K562 (cell line): ENCODE measurements around the gene ATP6V1F. TPM values are rescaled to one million over a fixed set of nuclear protein-coding genes. Genes with fewer than 3 reads are reported as not detected.
A peak's percentile ranks its signal among the peaks of the same experiment; 100 is the strongest.

ENCODE experiments used
- ATAC-seq: fragments of 200-7000 bp; cut with Tn5 transposase; 3 replicates; pipeline ENCODE4 v1.9.1; 2020; ENCODE audit warnings: moderate library complexity
- BruUV-seq: library from RNA; stranded (reverse); fragments of 400-500 nt; replicated peaks from 2 replicates; lab custom pipeline; 2021; lab: Mats Ljungman, UMichigan
- CTCF ChIA-PET: fragments of 300-600 bp; formaldehyde crosslinking; extraction: SDS; loops from one replicate; lab custom pipeline; 2021; ENCODE audit warnings: low intra/inter-chr PET ratio; lab: Yijun Ruan, JAX
- POLR2A ChIA-PET: fragments of 300-600, 350-650 bp; sonication (Branson Sonifier 250); formaldehyde crosslinking; extraction: SDS; loops from one replicate; lab custom pipeline; 2021; ENCODE audit warnings: antibody characterized with exemption, inconsistent platforms; lab: Yijun Ruan, JAX
- DNase-seq, 4 experiments: peaks; one replicate each; pipeline versions ENCODE4 v3.0.0 to v3.0.0-alpha.2; 2011 to 2018; ENCODE audit warnings: low spot score in 3 of 4, mixed read lengths in 3 of 4; ENCODE audit errors: extremely low read depth in 1 of 4
- FAIRE-seq: peaks from 2 replicates; lab custom pipeline; 2011; peaks lifted over from hg19 to GRCh38; lab: Jason Lieb, UNC
- H2AFZ ChIP-seq: 2 replicates; pipeline ENCODE4 v1.6.0; 2011; ENCODE audit warnings: low read depth, low read length, control low read depth, inconsistent platforms
- H3K27ac ChIP-seq: fragments of 200-600 bp; 3 replicates; pipeline ENCODE4 v1.8.0; 2011; ENCODE audit warnings: low read depth, mild to moderate bottlenecking, control low read depth, inconsistent platforms, low read length, moderate library complexity, mixed read lengths; ENCODE audit errors: extremely low read depth
- H3K27me3 ChIP-seq, 2 experiments: fragments of 300-600 bp in 1 of 2; 2 replicates in 1 of 2; 3 replicates in 1 of 2; pipeline versions ENCODE4 v1.6.0 to v1.8.0; 2011; ENCODE audit warnings: inconsistent platforms in 2 of 2, low read length in 2 of 2, mild to moderate bottlenecking in 1 of 2, mixed read lengths in 1 of 2, moderate library complexity in 1 of 2; ENCODE audit not compliant: control insufficient read depth in 2 of 2, insufficient read depth in 2 of 2
- H3K36me3 ChIP-seq: fragments of 300-600 bp; 3 replicates; pipeline ENCODE4 v1.8.0; 2011; ENCODE audit warnings: mild to moderate bottlenecking, low read length, inconsistent platforms; ENCODE audit not compliant: control insufficient read depth, insufficient read depth
- H3K4me1 ChIP-seq, 2 experiments: fragments of 200-600 bp in 1 of 2; replicated peaks in 1 of 2; 2 replicates in 1 of 2; 3 replicates in 1 of 2; pipeline versions ENCODE4 v1.5.1 to v1.8.0; 2011; ENCODE audit warnings: inconsistent platforms in 2 of 2, low read length in 2 of 2, mild to moderate bottlenecking in 1 of 2, mixed read lengths in 1 of 2, moderate library complexity in 1 of 2; ENCODE audit not compliant: control insufficient read depth in 2 of 2, insufficient read depth in 2 of 2
- H3K4me2 ChIP-seq: 2 replicates; pipeline ENCODE4 v1.6.1; 2011; ENCODE audit warnings: low read length, control low read depth, inconsistent platforms, mixed read lengths; ENCODE audit not compliant: insufficient read depth
- H3K4me3 ChIP-seq: fragments of 200-600 bp; sonication (generic), shearing (Covaris generic); 2 replicates; pipeline ENCODE4 v1.5.1; 2016; ENCODE audit warnings: control low read depth, inconsistent platforms
- H3K79me2 ChIP-seq: fragments of 200-600 bp; 3 replicates; pipeline ENCODE4 v1.8.0; 2011; ENCODE audit warnings: low read length, inconsistent platforms; ENCODE audit not compliant: control insufficient read depth, insufficient read depth
- H3K9ac ChIP-seq, 2 experiments: 2 replicates each; pipeline versions ENCODE4 v1.6.0 to v1.6.1; 2011; ENCODE audit warnings: low read depth in 2 of 2, low read length in 2 of 2, control low read depth in 1 of 2, inconsistent platforms in 1 of 2, mild to moderate bottlenecking in 1 of 2, mixed read lengths in 1 of 2; ENCODE audit not compliant: insufficient read depth in 1 of 2
- H3K9me1 ChIP-seq: one replicate; pipeline ENCODE4 v1.6.0; 2011; ENCODE audit warnings: inconsistent platforms, mild to moderate bottlenecking, low read length, moderate library complexity; ENCODE audit not compliant: control insufficient read depth, insufficient read depth
- H3K9me3 ChIP-seq: replicated peaks from 2 replicates; pipeline ENCODE4 v1.5.1; 2011; ENCODE audit warnings: low read depth, low read length, inconsistent platforms; ENCODE audit not compliant: control insufficient read depth, insufficient read depth
- H4K20me1 ChIP-seq: replicated peaks from 2 replicates; pipeline ENCODE4 v1.6.1; 2011; ENCODE audit warnings: low read length, inconsistent platforms, mixed read lengths; ENCODE audit not compliant: control insufficient read depth, insufficient read depth
- FOSL1 ChIP-seq: fragments of 200-800 bp; sonication (Bioruptor generic); conservative IDR thresholded peaks from 2 replicates; pipeline ENCODE4 v1.6.1; 2016; ENCODE audit warnings: missing genetic modification characterization, missing compliant biosample characterization
- POLR2G ChIP-seq: fragments of 200-400 bp; formaldehyde crosslinking; IDR thresholded peaks from 2 replicates; pipeline ENCODE4 v1.6.1; 2017; ENCODE audit warnings: low read depth, mild to moderate bottlenecking, antibody characterized with exemption, low read length, moderate library complexity
- PRMT5 ChIP-seq: sonication (generic); formaldehyde crosslinking; IDR thresholded peaks from 2 replicates; pipeline ENCODE4 v1.5.0; 2020; ENCODE audit warnings: missing genetic modification reagents
- RBFOX2 ChIP-seq: fragments of 200-400 bp; formaldehyde crosslinking; IDR thresholded peaks from 2 replicates; pipeline ENCODE4 v1.6.1; 2017; ENCODE audit warnings: low read depth, mild to moderate bottlenecking, low read length, moderate library complexity
- RBM22 ChIP-seq: fragments of 200-400 bp; formaldehyde crosslinking; IDR thresholded peaks from 2 replicates; pipeline ENCODE4 v1.6.1; 2018; ENCODE audit warnings: low read length, low read depth; ENCODE audit not compliant: poor library complexity, severe bottlenecking
- TAL1 ChIP-seq: fragments of 450-650 bp; IDR thresholded peaks from 2 replicates; pipeline ENCODE4 v1.6.1; 2016; ENCODE audit warnings: mild to moderate bottlenecking
- WGBS: fragments of 100-300 bp; shearing (Covaris generic); methylation state at CpG from one replicate; pipeline ENCODE4 v1.1.6; 2016; ENCODE audit warnings: low coverage, mixed read lengths; ENCODE audit not compliant: insufficient coverage; ENCODE audit errors: missing lambda C conversion rate; 5-methylcytosine and 5-hydroxymethylcytosine counted together
- in situ Hi-C: fragments of 300-500 bp; cut with MboI; formaldehyde crosslinking; loops from 4 replicates; pipeline ENCODE4 v1.15.0; 2018; ENCODE audit warnings: inconsistent platforms, mixed read lengths
- intact Hi-C: fragments of 100-400 bp; cut with micrococcal nuclease; formaldehyde crosslinking; loops from 2 replicates; pipeline ENCODE4 v1.14.2; 2022
- polyA plus RNA-seq, 8 experiments: library from polyadenylated mRNA; depleted of rRNA in 4 of 8; stranded (reverse) in 5 of 8; unstranded in 3 of 8; fragments of >200 nt; fragmentation: Nextera tagmentation in 2 of 8; fragmentation: Illumina TruSeq in 1 of 8; extraction: Ambion mirVana in 2 of 8; extraction: Trizol in 1 of 8; gene quantifications; 2 replicates each; pipeline versions ENCODE4 v1.2.1 to v1.2.3, GENCODE V29; 2011 to 2014; ENCODE audit warnings: inconsistent platforms in 1 of 8, missing spikeins in 1 of 8
- total RNA-seq, 7 experiments: library from RNA; depleted of rRNA in 6 of 7; stranded (reverse); fragments of >200 nt in 6 of 7; fragmentation: Illumina TruSeq in 2 of 7; extraction: Trizol in 2 of 7; gene quantifications; 2 replicates each; pipeline versions ENCODE4 v1.2.1 to v1.2.3, GENCODE V29; 2011 to 2021; ENCODE audit warnings: low replicate concordance in 1 of 7
- TF ChIP-seq, protein P1 (sequence below), 2 experiments: fragments of 450-650 bp in 1 of 2; sonication (generic) in 1 of 2; formaldehyde crosslinking; conservative IDR thresholded peaks; 2 replicates each; pipeline versions ENCODE4 v1.4.0 to v1.8.1; 2020 to 2022; ENCODE audit warnings: mild to moderate bottlenecking in 1 of 2, missing genetic modification reagents in 1 of 2

The ATP6V1F gene
- total and polyA plus RNA-seq, 9 of the 15 experiments (the other 6 are each of a cell fraction or from before 2014, with no cell fraction given), result 206 to 1,123 (median 542) TPM

GRCh38 chr7:128835231-128835751 is 27.4 kb upstream of the ATP6V1F start:
- POLR2A ChIA-PET, result interaction anchor here (0.5 to 1.8 kb wide), 14 partner anchors 9 to 509 kb away, joined by 3 to 7 read pairs (median 3); partner anchors contain the start of genes ATP6V1F and CALU
- Histone ChIP-seq H3K4me1 (peaks cover 16 to 68% of the 10 kb centered on the region in 2 experiments), H3K4me3 (no peak overlapping the region), H3K9ac (peak overlapping the region in 1 of 2 experiments; percentile 46; a peak in 2 of 4 replicates), H2AFZ (no peak overlapping the region), H3K27me3 (no peaks in the 10 kb centered on the region)
- DNase-seq, result no peak
- in situ Hi-C loops, result no loop called here
- BruUV-seq, result no TSS peak
- CTCF ChIA-PET, result no interaction called here
- peak; percentile 62 for TF ChIP-seq RBFOX2
- TF ChIP-seq, protein P1, sequence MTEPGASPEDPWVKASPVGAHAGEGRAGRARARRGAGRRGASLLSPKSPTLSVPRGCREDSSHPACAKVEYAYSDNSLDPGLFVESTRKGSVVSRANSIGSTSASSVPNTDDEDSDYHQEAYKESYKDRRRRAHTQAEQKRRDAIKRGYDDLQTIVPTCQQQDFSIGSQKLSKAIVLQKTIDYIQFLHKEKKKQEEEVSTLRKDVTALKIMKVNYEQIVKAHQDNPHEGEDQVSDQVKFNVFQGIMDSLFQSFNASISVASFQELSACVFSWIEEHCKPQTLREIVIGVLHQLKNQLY (CRISPR knock-in tag; conservative IDR thresholded peaks at IDR 0.05), result no peak
- peak; percentile 38 for TF ChIP-seq RBM22
- 0 out of 2 replicates have a peak, but pooled peaks have one; percentile 11 for TF ChIP-seq PRMT5
- no peak for TF ChIP-seq FOSL1 (tag)
- TF ChIP-seq POLR2G, result peak; percentile 60
- no peak for TF ChIP-seq TAL1
- TF ChIP-seq, all 486 proteins: peak for 4
- H4K20me1 ChIP-seq, result 0 out of 2 replicates have a peak, but pooled peaks cover 4% of the 10 kb centered on the region
- H3K9me1 ChIP-seq, result no peaks in the 10 kb centered on the region
- H3K36me3 ChIP-seq, result peaks cover 75% of the 10 kb centered on the region; the same call in 2 of the 3 replicates
- no peak overlapping the region for H3K4me2 ChIP-seq
- ATAC-seq, result no peak
- no peaks in the 10 kb centered on the region for H3K9me3 ChIP-seq
- intact Hi-C loops, result no loop called here
- no peak for FAIRE-seq
- 92% methylated on average over 15 of the region's 16 CpGs for whole genome bisulfite sequencing
- H3K27ac ChIP-seq, result no peak overlapping the region
- H3K79me2 ChIP-seq, result peaks cover 45% of the 10 kb centered on the region
